ENCODE measurements around the gene FOXP1.

DNA sequence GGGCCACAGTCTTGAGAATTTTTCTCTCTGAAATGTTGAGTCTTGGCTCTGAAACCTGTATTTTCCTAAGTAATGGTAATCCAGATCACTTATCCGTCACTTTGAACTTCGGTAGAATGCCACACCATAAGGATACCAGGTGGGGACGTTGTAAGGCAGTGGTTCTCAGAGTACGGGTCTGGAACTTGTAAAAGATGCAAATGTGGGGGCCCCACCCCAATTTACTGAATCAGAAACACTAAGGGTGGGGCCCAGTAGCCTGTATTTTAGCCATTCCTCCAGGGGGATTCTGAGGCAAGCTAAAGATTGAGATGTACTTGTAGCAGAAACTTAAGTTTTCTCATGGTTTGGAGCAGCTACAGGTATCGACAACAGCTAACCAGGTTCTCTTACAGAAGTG, 555.3 kb downstream of the FOXP1 start:
- no peak for TF ChIP-seq POLR2AphosphoS5 (IDR thresholded peaks at IDR 0.05; ENCODE audit: low read depth, low read length)
- no peak for TF ChIP-seq TAF1 (IDR thresholded peaks at IDR 0.05; ENCODE audit: borderline replicate concordance, insufficient read depth, low read length)
- TF ChIP-seq, protein P1, sequence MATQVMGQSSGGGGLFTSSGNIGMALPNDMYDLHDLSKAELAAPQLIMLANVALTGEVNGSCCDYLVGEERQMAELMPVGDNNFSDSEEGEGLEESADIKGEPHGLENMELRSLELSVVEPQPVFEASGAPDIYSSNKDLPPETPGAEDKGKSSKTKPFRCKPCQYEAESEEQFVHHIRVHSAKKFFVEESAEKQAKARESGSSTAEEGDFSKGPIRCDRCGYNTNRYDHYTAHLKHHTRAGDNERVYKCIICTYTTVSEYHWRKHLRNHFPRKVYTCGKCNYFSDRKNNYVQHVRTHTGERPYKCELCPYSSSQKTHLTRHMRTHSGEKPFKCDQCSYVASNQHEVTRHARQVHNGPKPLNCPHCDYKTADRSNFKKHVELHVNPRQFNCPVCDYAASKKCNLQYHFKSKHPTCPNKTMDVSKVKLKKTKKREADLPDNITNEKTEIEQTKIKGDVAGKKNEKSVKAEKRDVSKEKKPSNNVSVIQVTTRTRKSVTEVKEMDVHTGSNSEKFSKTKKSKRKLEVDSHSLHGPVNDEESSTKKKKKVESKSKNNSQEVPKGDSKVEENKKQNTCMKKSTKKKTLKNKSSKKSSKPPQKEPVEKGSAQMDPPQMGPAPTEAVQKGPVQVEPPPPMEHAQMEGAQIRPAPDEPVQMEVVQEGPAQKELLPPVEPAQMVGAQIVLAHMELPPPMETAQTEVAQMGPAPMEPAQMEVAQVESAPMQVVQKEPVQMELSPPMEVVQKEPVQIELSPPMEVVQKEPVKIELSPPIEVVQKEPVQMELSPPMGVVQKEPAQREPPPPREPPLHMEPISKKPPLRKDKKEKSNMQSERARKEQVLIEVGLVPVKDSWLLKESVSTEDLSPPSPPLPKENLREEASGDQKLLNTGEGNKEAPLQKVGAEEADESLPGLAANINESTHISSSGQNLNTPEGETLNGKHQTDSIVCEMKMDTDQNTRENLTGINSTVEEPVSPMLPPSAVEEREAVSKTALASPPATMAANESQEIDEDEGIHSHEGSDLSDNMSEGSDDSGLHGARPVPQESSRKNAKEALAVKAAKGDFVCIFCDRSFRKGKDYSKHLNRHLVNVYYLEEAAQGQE (IDR thresholded peaks at IDR 0.05; ENCODE audit: insufficient read depth in 1 of 2, low read depth in 2 of 2, low read length in 2 of 2) = no peak
- TF ChIP-seq FOXP2 (optimal IDR thresholded peaks at IDR 0.05; ENCODE audit: borderline replicate concordance, extremely low read depth, extremely low read length, insufficient read depth) = no peak
